GM18498 (cell line): ENCODE data around the gene POLE.
"Not testable (repeated sequence)": the region's sequence is repeated elsewhere in the genome, so short reads cannot be mapped to it uniquely, and the experiment has no call there.

ENCODE experiments used
- ATAC-seq: cut with Tn5 transposase; IDR thresholded peaks from one replicate; pipeline ENCODE4 v1.9.1; 2021; ENCODE audit warnings: mild to moderate bottlenecking, moderate library complexity; ENCODE audit not compliant: unreplicated experiment

The POLE gene

DNA sequence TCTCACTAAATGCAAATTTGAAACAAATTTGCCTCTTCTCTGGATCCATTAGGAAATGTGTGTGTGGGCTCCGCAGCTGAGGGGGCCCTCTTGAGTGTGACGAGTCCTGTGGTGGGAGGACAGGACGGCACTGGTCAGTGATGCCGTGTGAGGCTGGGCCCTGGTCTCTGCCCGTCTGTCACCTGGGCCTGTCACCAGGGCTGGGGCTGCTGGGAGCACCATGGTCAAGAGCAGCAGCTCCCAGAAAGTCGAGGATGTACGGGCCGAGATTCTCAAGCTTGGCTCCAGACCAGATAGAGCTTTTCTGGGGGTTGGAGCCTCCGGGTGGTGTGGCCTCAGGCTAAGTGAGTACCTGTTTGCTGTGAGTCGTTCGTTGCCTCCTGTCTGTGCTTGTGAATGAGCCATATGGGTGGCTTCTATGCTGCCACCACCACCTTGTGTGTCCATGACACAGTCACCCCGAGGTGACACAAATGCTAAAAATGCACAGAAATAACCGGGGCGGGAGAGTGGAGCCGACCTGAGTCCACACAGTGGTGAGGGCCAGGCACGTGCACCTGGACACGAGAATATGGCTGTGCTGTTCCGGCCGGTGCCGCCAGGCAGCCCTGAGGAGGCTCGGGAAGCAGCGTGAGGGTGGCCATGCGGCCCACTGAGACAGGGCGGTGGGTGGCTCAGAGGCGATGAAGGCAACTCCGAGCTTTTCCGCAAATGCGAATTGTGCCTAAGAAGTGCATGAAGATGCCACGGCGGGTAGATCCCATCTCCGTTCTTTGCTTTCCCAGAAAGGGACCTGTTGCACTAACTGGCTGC, 32.2 kb upstream of the POLE start:
- no peak for ATAC-seq

DNA sequence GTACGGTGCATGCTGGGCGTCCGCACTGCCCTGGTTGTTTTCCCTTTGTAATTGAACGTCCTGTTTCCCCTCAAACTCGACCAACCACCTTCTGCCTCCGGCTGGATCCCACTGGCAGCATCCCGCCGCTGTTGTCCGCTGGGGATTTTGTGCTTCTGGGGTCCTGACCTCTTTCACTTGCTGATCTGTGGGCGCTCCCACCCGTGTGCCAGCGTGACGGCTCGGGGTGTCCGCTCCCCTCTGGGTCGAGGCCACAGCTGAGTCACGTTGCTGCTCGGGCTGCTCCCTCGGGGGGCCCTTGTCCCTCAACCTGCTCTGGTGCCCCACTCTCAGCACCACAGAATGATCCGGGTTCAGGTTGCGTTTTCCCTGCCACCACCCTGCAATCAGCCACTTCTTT, 31.5 kb upstream of the POLE start:
- no peak for ATAC-seq

DNA sequence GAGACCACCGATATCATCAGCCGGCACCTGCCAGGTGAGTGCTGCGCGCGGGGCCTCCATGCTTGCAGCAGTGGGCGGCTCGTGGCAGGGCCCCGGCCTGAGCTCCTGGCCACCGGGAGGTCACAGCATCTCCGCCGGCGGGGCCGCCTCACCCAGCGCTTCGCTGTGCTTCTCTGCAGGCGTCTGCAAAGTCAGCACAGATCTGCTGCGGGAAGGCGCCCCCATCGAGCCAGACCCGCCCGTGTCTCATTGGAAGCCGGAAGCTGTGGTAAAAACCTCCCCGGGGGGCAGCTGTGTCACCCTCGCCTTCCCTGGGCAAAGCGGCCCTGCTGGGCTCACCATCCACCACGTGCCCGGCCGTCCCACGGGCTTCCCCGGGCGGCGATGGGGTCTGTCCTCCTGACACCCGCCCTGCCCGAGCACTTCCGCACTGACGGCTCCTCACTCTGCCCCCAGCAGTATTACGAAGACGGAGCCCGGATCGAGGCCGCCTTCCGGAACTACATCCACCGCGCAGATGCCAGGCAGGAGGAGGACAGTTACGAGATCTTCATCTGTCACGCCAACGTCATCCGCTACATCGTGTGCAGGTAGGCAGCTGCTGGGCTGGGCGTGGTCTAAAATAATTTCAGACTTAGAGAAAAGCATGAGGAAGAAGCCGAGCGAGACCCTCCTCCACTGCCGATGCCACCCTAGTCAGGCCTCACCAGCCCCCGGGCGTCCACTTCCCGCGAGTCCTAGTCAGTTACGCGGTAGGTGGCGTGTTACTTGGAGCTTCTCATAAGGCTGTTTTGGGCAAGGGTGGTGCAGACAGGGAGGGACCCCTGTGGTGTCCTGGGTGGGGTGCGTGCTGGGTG, 30.6 kb upstream of the POLE start:
- no peak for ATAC-seq

DNA sequence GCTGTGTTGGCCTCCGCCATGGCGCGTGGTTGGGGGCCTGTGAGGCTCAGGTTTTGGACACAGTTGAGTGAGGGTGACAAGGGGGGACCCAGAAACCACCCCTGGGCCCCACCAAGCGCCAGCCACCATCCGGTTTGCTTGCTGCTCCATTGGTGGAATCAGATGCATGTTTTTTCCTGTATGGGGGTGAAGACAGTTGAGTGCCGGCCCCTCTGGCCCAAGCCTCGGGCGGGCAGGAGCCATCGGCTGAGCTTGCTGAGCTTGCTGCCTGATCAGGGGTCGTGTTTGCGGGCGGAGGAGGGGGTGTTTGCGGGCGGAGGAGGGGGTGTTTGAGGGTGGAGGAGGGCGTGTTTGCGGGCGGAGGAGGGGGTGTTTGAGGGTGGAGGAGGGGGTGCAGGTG, 29.9 kb upstream of the POLE start:
- no peak for ATAC-seq

DNA sequence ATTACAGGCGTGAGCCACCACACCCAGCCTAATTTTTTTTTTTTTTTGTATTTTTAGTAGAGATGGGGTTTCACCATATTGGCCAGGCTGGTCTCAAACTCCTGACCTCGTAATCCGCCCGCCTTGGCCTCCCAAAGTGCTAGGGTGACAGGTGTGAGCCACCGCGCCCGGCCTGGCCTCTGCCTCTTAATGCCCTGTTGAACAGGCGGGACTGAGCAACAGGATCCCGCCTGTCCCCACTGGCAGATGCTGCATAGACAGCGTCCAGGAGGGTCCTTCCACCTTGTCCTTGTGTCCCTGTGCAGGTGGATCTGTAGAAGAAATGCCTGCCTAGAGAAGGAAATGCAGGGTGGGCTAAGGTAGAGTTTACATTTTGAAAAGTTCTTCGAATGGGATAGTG, 29.2 kb upstream of the POLE start:
- ATAC-seq = no peak

DNA sequence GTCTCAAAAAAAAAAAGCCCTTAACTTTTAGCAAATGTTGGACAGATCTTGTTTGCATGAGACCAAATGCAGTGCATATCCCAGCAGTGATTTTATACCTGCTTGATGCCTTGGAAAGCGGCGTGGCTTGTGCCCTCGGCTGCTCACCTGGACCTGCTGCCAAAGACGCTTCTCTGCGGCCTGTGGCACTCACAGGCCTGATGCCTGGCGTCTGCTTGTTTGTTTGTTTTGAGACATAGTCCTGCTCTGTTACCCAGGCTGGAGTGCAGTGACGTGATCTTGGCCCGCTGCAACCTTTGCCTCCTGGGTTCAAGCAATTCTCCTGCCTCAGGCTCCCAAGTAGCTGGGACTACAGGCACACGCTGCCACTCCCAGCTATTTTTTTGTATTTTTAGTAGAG, 28.7 kb upstream of the POLE start:
- ATAC-seq = no peak

DNA sequence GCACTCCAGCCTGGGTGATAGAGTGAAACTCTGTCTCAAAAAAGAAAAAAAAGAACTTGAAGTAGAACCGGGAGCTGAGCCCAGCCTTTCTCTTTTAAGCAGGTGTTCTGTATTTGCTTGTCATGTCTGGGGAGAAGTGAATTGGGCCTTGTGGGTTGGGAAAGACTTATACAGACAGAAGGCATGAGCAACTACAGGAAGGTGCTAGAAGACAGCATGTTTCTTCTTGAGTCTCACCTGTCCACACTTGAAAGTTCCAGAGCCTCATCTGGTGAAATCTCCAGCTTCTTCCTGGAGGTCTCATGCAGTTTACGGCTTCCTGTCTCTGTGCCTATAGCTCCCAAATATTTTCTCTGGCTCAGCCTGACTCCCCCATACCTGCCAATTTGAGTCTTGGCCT, 26.0 kb upstream of the POLE start:
- ATAC-seq = no peak

DNA sequence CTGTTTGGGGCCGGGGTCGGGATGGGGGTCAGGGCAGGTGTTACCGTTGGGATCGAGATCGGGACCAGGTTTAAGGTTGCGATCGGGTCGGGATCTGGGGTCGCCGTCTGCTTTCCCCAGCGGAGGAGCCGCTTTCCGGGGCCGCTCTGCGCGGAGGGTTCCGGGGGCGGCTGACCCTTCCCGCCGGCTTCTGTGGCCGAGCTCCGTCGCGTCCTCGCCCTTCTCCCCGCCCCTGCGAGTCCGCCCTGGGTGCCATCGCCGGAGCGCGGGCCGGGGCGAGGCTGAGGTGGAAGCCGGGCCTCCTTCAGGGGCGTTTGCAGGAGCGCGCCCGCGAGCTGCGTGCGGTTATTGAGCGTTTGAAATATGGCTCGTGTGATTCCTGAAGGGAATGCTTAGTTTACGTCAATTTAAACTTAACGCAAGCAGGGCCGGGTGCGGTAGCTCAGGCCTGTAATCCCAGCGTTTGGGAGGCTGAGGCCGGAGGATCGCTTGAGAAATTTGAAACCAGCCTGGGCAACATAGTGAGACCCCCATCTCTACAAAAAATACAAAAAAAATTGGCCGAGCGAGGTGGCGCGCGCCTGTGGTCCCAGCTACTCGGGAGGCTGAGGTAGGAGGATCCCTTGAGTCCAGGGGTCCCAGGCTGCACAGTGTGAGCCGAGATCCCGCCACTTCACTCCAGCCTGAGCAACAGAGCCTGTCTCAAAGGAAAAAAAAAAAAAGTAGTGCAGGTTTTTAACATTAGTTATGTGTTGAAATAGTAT, 24.1 kb upstream of the POLE start:
- ATAC-seq = no peak

DNA sequence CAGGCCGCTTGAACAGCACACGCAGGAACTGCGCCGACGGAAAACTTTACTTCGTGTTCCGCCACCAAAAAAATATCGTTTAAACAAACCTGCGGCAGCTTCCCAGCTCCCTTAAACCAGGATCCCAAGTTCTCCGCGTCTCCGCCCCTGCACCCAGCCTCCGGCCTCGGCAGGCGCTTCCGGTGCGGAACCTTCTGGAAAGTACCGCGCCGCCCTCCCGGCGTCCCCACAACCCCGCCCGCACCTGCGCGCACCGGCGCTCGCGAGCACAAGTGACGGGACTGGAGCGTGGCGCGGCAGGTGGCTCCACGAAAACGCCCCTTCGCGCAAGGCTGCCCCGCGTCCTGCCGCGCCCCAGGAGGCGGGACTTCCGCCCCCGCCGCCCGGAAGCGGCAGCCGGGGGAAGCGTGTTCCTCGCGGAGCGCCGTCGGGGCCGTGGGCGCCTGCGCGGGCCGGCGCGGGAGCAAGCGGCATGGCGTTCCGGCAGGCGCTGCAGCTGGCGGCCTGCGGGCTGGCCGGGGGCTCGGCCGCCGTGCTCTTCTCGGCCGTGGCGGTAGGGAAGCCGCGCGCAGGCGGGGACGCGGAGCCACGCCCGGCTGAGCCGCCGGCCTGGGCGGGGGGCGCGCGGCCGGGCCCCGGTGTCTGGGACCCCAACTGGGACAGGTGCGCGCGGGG, 23.4 kb upstream of the POLE start, which contains the start of gene PGAM5:
Gene PGAM5 (plus strand): TSS at position 438 of the 675 bp plus-strand sequence. CDS start 35 bp downstream, at position 473.
- ATAC-seq = peak; percentile 93

DNA sequence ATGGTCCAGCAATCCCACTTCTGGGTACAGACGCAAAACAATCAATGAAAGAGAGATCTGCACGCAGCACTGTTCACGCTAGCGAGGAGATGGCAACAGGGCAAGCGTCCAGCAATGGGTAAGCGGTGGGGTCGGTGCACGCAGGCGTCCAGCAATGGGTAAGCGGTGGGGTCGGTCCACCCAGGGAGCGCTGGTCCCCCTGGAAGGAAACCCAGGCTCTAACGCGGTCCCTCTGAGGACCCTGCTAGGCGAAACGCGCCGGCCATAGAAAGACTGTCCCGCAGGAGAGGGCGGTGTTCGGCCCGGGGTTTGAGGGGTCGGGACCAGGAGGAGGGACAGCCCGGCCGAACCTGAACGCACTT, 22.9 kb upstream of the POLE start:
- peak; percentile 23 for ATAC-seq

DNA sequence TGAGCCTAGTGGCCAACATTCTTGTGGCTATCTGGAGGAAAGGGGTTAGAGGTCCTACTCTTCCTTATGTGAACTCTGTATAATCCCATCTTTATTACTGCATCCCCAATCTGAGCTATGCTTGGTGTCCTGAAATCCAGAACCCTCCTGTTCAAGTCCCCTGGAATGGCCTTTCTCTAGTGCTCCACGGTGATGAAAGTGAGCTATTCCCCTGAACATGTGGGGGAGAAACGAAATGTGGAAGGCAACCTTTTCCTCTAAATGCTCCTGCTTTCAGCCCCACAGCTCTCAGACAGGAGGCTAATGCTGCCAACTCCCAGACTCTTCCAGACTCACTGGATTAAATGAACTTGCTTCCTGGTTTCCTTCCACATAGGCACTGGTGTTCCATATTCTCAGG, 21.0 kb upstream of the POLE start:
- ATAC-seq = no peak

DNA sequence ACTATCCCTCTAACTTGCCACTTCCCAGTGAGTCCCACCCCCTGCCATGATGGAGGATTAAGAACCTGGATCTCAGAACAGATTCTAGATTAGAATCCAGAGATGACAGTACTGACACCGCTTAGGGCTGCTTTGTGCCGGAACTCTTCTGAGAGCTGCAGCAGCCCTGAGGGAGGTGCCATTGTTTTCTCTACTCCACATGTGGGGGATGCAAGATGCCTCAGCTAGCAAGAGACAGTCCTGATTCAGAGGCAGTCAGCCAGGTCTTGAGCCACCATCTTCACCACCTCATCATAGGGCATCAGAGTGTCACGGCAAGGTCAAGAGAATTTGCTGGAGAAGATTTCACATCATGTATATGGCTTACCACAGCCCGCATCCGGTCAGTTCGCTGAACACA, 20.1 kb upstream of the POLE start:
- ATAC-seq = no peak

DNA sequence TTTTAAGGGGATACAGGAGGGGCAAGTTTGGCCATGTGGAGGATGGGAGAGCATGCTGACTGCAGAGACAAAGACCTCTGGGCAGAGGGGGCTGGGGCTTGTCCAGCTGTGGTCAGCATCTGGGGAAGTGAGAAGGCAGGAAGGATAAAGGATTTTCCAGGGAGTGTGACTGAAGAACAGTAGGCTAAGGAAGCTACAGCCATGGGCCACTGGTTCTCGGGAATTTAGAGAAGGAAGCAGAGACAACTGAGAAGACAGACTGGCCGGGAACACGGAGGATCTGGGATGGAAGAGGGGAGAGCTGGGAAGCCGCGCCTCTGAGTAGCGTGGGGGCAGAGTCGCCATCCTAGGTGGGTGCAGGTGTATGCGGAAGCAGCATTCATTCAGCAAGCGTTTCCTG, 16.5 kb upstream of the POLE start:
- no peak for ATAC-seq

DNA sequence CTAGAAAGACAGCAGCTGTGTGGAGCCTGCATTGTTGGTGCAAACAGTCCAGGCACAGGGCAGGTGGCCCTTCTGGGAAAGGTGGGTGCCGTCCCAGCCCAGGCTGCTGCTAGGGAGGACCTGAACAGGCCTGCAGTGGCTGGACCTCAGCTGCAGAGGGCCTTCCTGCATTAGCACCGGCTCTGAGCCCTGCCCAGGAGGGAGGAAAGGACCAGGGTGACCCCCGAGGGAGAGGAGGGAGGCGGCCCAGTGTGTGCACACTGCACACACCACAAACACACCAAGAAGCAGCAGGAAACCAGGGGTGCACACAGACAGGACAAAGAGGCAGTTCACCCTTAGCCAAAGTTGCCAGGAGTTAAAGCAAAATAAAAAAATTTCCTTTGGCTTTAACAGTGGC, 15.5 kb upstream of the POLE start:
- ATAC-seq = no peak

DNA sequence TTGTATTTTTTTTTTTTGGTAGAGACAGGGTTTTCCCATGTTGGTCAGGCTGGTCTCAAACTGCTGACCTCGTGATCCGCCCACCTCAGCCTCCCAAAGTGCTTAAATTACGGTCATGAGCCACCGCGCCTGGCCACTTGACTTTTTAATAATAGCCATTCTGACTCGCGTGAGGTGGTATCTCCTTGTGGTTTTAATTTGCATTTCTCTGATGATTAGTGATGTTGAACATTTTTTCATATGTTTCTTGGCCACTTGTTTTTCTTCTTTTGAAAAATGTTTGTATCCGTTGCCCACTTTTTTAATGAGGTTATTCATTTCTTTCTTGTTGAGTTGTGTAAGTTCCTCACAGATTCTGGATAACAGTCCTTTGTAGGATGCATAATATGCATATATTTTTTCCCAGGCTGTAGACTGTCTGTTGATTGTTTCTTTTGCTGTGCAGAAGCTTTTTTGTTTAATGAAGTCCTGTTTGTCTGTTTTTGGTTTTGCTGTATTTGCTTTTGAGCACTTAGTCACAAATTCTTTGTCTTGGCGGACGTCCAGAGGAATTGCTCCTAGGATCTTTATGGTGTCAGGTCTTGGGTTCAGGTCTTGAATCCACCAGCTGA, 13.2 kb upstream of the POLE start:
- peak; percentile 52 for ATAC-seq

DNA sequence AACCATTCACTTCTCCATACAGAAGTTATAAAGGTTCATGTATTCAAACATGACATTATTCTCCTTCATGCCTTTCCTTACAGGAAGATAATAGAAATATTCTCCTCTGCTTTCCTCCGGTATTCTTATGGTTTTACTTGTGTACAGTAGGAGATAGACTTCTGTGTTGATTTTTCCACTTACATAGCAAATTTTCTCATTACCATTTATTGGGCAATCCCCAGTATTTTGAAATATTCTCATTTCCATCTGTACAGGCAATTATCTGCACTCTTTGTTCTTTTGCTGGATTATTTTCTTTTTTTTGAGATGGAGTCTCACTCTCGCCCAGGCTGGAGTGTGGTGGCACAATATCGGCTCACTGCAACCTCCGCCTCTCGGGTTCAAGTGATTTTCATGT, 11.2 kb upstream of the POLE start:
- ATAC-seq = no peak

DNA sequence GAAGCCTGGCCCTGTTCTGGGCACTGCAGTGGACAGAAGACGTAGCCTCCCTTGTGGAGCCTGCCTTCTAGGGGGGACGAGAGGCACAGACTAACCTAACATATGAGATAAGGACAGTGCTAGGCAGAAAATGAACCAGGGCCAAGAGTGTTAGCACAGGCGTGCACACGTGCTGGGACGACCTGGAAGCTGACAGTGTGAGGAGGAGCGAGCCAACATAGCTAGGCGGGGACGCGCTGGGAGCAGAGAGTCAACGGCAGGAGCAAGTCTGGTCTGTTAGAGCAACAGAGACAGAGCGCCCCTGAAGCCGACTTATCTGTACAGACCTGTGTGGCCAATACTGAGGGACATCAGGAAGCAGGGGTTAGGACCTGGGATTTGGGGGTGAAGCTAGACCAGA, 8.3 kb upstream of the POLE start:
- ATAC-seq = no peak

DNA sequence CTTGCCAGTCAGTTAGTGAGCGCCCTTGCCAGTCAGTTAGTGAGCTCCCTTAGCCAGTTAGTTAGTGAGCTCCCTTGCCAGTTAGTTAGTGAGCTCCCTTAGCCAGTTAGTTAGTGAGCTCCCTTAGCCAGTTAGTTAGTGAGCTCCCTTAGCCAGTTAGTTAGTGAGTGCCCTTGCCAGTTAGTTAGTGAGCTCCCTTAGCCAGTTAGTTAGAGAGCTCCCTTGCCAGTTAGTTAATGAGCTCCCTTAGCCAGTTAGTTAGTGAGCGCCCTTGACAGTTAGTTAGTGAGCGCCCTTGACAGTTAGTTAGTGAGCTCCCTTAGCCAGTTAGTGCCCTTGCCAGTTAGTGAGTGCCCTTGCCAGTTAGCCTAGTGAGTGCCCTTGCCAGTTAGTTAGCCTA, 7.7 kb upstream of the POLE start:
- not testable (repeated sequence) for ATAC-seq

DNA sequence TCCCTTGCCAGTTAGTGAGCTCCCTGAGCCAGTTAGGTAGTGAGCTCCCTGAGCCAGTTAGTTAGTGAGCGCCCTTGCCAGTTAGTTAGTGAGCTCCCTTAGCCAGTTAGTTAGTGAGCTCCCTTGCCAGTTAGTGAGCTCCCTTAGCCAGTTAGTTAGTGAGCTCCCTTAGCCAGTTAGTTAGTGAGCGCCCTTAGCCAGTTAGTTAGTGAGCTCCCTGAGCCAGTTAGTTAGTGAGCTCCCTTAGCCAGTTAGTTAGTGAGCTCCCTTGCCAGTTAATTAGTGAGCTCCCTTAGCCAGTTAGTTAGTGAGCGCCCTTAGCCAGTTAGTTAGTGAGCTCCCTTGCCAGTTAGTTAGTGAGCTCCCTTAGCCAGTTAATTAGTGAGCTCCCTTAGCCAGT, 4.9 kb upstream of the POLE start:
- not testable (repeated sequence) for ATAC-seq

DNA sequence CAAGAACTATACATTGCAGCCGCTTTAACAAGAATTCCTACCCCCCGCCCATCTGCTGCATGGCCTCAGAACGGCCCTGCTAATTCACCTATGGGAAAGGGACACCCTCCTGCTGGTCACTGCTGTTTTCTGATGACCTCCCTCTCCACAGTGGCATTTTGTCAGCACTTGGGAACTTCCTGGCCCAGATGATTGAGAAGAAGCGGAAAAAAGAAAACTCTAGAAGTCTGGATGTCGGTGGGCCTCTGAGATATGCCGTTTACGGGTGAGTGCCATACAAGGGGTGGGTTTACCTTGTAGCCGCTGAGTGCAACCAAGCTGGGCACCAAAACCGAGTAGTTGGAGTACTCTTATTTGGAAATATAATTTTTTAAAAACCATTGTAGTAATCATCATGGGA, 3.0 kb upstream of the POLE start:
- no peak for ATAC-seq

DNA sequence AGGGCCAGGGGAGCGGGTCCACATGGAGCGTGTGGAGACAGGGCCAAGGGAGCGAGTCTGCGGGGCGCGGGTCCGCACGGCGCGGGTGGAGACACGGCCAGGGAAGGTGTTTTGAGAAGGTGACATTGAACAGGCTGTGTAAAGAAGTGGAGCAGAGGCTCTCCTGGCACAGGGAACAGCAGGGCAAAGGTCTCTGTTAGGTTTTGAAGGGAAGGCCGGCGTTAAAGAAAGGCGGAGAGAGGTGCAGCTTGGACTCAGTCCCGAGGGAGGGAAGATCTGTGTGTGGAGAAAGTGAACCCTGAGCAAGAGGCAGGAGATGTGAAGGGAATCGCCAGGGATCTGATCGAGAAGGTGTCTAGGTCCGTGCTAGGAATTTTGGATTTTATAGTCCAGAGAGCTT, 2.1 kb upstream of the POLE start:
- ATAC-seq = no peak
